ENCODE results near the gene COX10.

DNA sequence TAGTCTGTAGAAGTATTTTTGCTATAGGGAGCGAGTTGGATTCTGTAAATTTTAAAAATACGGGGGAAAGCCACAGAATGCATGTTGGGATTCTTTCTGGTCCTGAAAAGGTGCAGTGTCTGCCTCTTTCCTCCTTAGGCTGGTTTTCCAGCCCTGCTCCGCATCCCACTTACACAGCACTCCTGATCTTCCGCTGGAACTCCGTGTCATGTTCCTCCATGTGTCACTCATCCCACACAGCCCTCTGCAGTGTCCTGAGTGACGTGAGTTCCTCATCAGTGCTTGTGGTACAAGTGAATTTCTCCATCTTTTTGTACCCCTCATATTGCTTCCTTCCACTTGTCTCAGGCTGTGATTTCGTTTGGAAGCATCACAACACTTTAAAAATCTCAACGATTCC is 34.5 kb downstream of the COX10 start:
- TF ChIP-seq CTCF (IDR thresholded peaks at IDR 0.05) (no peak), POLR2A (IDR thresholded peaks at IDR 0.05) (no peak)
